ENCODE measurements around the gene TLE2.

DNA sequence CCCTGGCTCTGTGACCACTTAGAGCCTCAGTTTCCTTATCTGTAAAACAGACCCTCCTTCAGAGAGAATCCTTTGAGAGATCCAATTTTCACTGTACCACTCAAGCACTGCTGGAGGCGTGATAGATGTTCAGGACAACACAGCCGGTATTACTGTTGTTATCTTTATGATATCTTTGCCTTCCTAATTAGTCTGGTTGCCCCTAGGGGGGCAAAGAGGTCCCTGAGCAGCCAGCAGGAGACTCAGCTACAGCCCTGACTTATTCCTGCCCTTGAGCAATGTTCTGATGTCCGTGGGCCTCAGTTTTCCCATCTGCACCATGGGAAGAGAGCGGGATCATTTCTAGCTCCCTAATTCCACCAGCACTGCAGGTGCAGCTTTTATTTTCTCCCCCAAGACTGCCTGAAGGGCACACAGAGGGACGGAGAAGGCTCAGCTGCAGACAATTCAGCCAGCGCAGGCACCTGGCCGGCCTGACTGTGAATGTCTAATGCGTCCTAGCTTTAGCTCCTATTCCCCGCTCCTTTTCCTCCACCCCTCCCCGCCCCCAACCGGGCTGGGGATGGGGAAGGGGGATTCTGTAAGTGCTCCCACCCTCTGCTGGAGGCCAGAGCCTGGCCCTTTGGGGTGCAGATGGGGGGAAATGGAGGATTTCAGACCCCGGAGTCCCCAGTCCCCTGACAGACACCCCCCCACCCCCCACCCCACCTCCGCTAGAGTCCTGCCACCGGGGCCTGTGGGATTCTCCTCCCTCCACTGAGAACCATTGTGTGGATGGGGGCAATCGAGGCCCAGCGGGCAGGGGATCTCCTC lies 17.0 kb upstream of the TLE2 start:
- TF ChIP-seq, protein P1, sequence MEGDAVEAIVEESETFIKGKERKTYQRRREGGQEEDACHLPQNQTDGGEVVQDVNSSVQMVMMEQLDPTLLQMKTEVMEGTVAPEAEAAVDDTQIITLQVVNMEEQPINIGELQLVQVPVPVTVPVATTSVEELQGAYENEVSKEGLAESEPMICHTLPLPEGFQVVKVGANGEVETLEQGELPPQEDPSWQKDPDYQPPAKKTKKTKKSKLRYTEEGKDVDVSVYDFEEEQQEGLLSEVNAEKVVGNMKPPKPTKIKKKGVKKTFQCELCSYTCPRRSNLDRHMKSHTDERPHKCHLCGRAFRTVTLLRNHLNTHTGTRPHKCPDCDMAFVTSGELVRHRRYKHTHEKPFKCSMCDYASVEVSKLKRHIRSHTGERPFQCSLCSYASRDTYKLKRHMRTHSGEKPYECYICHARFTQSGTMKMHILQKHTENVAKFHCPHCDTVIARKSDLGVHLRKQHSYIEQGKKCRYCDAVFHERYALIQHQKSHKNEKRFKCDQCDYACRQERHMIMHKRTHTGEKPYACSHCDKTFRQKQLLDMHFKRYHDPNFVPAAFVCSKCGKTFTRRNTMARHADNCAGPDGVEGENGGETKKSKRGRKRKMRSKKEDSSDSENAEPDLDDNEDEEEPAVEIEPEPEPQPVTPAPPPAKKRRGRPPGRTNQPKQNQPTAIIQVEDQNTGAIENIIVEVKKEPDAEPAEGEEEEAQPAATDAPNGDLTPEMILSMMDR (IDR thresholded peaks at IDR 0.05; ENCODE audit: low read length), result no peak
- TF ChIP-seq EZH2 (optimal IDR thresholded peaks at IDR 0.05; ENCODE audit: low read depth, low read length), result no peak
